HG03457 (cell line): ENCODE data around the gene CFHR4.
"Not testable (repeated sequence)": the region's sequence is repeated elsewhere in the genome, so short reads cannot be mapped to it uniquely, and the experiment has no call there.

Experiments used
- ATAC-seq: cut with Tn5 transposase; IDR thresholded peaks from one replicate; pipeline ENCODE4 v1.9.1; 2021; ENCODE audit warnings: moderate number of reproducible peaks; ENCODE audit not compliant: unreplicated experiment

The CFHR4 gene

GRCh38 chr1:196887515-196888239, at the start of gene CFHR4:
CFHR4 (plus strand) TSS chr1:196888052; CDS start chr1:196888151, 99 bp downstream.
- no peak for ATAC-seq

GRCh38 chr1:196849613-196850492, 38.0 kb upstream of the CFHR4 start:
- ATAC-seq, result not testable (repeated sequence)

- no peak for ATAC-seq
Observed at GRCh38 chr1:196856053-196856452, 31.8 kb upstream of the CFHR4 start.

- ATAC-seq, result no peak
Observed at GRCh38 chr1:196857188-196857587, 30.7 kb upstream of the CFHR4 start.

GRCh38 chr1:196858811-196859210, 29.0 kb upstream of the CFHR4 start:
- ATAC-seq, result no peak

- ATAC-seq, result no peak
Observed at GRCh38 chr1:196860323-196860884, 27.4 kb upstream of the CFHR4 start.

GRCh38 chr1:196861429-196861828, 26.4 kb upstream of the CFHR4 start:
- ATAC-seq, result no peak

- ATAC-seq, result no peak
Observed at GRCh38 chr1:196866974-196867373, 20.9 kb upstream of the CFHR4 start.

GRCh38 chr1:196873385-196873784, 14.5 kb upstream of the CFHR4 start:
- ATAC-seq, result no peak

- ATAC-seq, result no peak
Observed at GRCh38 chr1:196875935-196876334, 11.9 kb upstream of the CFHR4 start.

GRCh38 chr1:196877964-196878363, 9.9 kb upstream of the CFHR4 start:
- ATAC-seq, result no peak

GRCh38 chr1:196886560-196886959, 1.3 kb upstream of the CFHR4 start:
- ATAC-seq, result not testable (repeated sequence)

- ATAC-seq, result no peak
Observed at GRCh38 chr1:196890668-196891067, 2.8 kb downstream of the CFHR4 start.

GRCh38 chr1:196891251-196891650, 3.4 kb downstream of the CFHR4 start:
- ATAC-seq, result no peak

GRCh38 chr1:196896355-196896754, 8.5 kb downstream of the CFHR4 start:
- ATAC-seq, result no peak

GRCh38 chr1:196897158-196897828, 9.4 kb downstream of the CFHR4 start:
- ATAC-seq, result no peak

GRCh38 chr1:196902344-196902743, 14.5 kb downstream of the CFHR4 start:
- ATAC-seq, result no peak

GRCh38 chr1:196910215-196910614, 22.4 kb downstream of the CFHR4 start:
- ATAC-seq, result no peak

- not testable (repeated sequence) for ATAC-seq
Observed at GRCh38 chr1:196912283-196912682, 24.4 kb downstream of the CFHR4 start.

- ATAC-seq, result not testable (repeated sequence)
Observed at GRCh38 chr1:196926839-196927238, 39.0 kb downstream of the CFHR4 start.

GRCh38 chr1:196932853-196933252, 45.0 kb downstream of the CFHR4 start:
- ATAC-seq, result not testable (repeated sequence)
